HG03103 (cell line): ENCODE data around the gene LBH.
"Not testable (repeated sequence)": the region's sequence is repeated elsewhere in the genome, so short reads cannot be mapped to it uniquely, and the experiment has no call there.

ENCODE experiments used
- ATAC-seq: cut with Tn5 transposase; IDR thresholded peaks from one replicate; pipeline ENCODE4 v1.9.1; 2021; ENCODE audit warnings: low read depth; ENCODE audit not compliant: unreplicated experiment

Gene LBH

GRCh38 chr2:30255466-30256408, 24.4 kb downstream of the LBH start:
- no peak for ATAC-seq

GRCh38 chr2:30257266-30258214, 26.2 kb downstream of the LBH start:
- ATAC-seq: no peak

- no peak for ATAC-seq
Observed at GRCh38 chr2:30259071-30259470, 27.7 kb downstream of the LBH start.

GRCh38 chr2:30259827-30260679, 28.7 kb downstream of the LBH start:
- ATAC-seq: no peak

GRCh38 chr2:30260941-30261340, 29.6 kb downstream of the LBH start:
- ATAC-seq: no peak

- ATAC-seq: no peak
Observed at GRCh38 chr2:30261695-30262211, 30.4 kb downstream of the LBH start.

- ATAC-seq: no peak
Observed at GRCh38 chr2:30262716-30263309, 31.5 kb downstream of the LBH start.

- ATAC-seq: no peak
Observed at GRCh38 chr2:30264274-30264673, 32.9 kb downstream of the LBH start.

- no peak for ATAC-seq
Observed at GRCh38 chr2:30265052-30266015, 34.0 kb downstream of the LBH start.

- no peak for ATAC-seq
Observed at GRCh38 chr2:30266051-30266621, 34.8 kb downstream of the LBH start.

GRCh38 chr2:30266705-30267104, 35.4 kb downstream of the LBH start:
- no peak for ATAC-seq

- no peak for ATAC-seq
Observed at GRCh38 chr2:30267161-30267975, 36.0 kb downstream of the LBH start.

GRCh38 chr2:30268296-30268871, 37.0 kb downstream of the LBH start:
- no peak for ATAC-seq

GRCh38 chr2:30269114-30269770, 37.9 kb downstream of the LBH start:
- not testable (repeated sequence) for ATAC-seq

- no peak for ATAC-seq
Observed at GRCh38 chr2:30269771-30270145, 38.4 kb downstream of the LBH start.

GRCh38 chr2:30270166-30270565, 38.8 kb downstream of the LBH start:
- ATAC-seq: no peak

GRCh38 chr2:30271301-30271700, 40.0 kb downstream of the LBH start:
- no peak for ATAC-seq
